ENCODE data around the gene HDAC4. TPM values are rescaled to one million over a fixed set of nuclear protein-coding genes. Genes with fewer than 3 reads are reported as not detected.

Gene HDAC4
- total RNA-seq, 1 experiment from 2014 or later, result 32.0 TPM

DNA sequence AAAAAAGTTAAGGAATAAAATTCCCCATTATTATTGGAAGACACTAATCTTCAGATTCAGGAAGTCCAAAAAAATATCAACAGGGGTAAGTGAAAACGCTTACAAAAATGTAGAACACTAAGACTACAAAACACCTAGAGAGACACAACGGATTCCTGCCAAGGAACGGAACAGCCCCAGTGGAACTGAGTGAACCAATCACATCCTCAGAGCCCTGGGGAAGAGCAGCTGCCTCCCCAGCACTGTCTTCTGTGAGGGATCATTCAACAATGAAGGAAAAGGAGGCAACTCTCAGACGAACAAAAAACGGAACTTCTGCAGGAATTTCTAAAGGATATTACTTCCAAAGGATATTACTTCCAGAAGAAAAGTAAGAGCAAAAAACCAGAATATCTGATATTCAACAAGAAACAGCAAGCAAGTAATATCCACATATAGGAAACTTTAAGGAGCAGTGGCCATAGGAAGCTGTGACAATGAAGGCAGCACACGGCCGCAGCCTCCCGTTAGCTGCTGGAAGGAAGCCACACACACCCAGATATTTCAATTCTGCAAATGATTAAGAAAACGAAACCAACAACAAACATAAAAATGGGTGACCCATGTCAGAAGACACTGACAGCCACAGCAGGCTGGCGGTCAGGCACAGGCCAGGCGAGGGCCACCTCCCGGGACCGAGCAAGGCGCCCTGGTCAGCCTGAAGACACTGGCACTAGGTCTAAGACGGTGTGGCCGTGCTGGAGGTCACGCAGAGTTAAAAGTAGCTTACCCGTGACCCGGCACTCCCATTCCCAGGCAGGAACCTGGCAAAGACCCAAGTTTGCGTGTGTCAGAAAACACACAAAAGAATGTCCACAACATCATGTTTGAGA, 81.8 kb downstream of the HDAC4 start:
- no peak overlapping the region for H4K91ac ChIP-seq (ENCODE audit: insufficient read length, low read depth, low read length)
- H2BK20ac ChIP-seq (ENCODE audit: low read depth, low read length, poor library complexity, severe bottlenecking), result no peak overlapping the region
- no peak overlapping the region for H2BK120ac ChIP-seq (ENCODE audit: low read depth, low read length, poor library complexity, severe bottlenecking)
- H3K4me2 ChIP-seq (ENCODE audit: insufficient read depth, insufficient read length, low read length), result no peak overlapping the region
- no peak for TF ChIP-seq CTCF (conservative IDR thresholded peaks at IDR 0.05)
- H3K79me2 ChIP-seq (ENCODE audit: insufficient read depth, low read length), result peaks cover 6% of the 10 kb centered on the region; the same call in 1 of the 2 replicates
- no peaks in the 10 kb centered on the region for H3K27me3 ChIP-seq (ENCODE audit: insufficient read depth, low read length)
- no peak overlapping the region for H2BK12ac ChIP-seq (ENCODE audit: insufficient read length, low read depth, low read length)
- no peak overlapping the region for H3K18ac ChIP-seq (ENCODE audit: insufficient read length, low read depth, low read length)
- H3T11ph ChIP-seq (ENCODE audit: low read length), result no peak overlapping the region
- H3K9me3 ChIP-seq (ENCODE audit: control insufficient read depth, low read depth, low read length), result no peaks in the 10 kb centered on the region
- no peak overlapping the region for H3K56ac ChIP-seq (ENCODE audit: insufficient read length, low read depth, low read length)
- peaks cover 3% of the 10 kb centered on the region for H3K79me1 ChIP-seq (ENCODE audit: insufficient read depth, low read depth, low read length, poor library complexity, severe bottlenecking)
- no peaks in the 10 kb centered on the region for H3K27me3 Mint-ChIP-seq (ENCODE audit: low read depth)
- H3K23me2 ChIP-seq (ENCODE audit: insufficient read length, low read depth, low read length, poor library complexity, severe bottlenecking), result no peaks in the 10 kb centered on the region
- H3K23ac ChIP-seq (ENCODE audit: insufficient read length, low read depth, low read length), result no peak overlapping the region
- no peaks in the 10 kb centered on the region for H4K20me1 ChIP-seq (ENCODE audit: control insufficient read depth, insufficient read depth, insufficient read length)
- peaks cover 23 to 31% of the 10 kb centered on the region in 2 experiments for H3K4me1 Mint-ChIP-seq
- H3K9ac ChIP-seq (ENCODE audit: extremely low read depth, insufficient read length, low read length), result no peak overlapping the region
- WGBS (ENCODE audit: extremely low coverage, insufficient read length, low lambda C conversion rate), result no CpG with 5 or more reads among the region's 20 CpGs
- H3K36me3 Mint-ChIP-seq (ENCODE audit: insufficient read depth in 1 of 3, low read depth in 3 of 3), result peaks cover 26 to 39% (median 35%) of the 10 kb centered on the region in 3 experiments
- peak overlapping the region; percentile 63 to 92 (median 75); a peak in 3 of 7 replicates for H3K27ac Mint-ChIP-seq
- H2AFZ ChIP-seq (ENCODE audit: low read length), result no peak overlapping the region
- H3K4ac ChIP-seq (ENCODE audit: low read depth, low read length), result no peak overlapping the region
- H4K8ac ChIP-seq (replicated peaks; ENCODE audit: insufficient read length, low read depth, low read length), result no peak overlapping the region
- DNase-seq, result peak; percentile 23
- H2BK5ac ChIP-seq (ENCODE audit: insufficient read length, low read length), result no peak overlapping the region
- H4K5ac ChIP-seq (ENCODE audit: insufficient read length, low read depth, low read length), result no peak overlapping the region
- no peak overlapping the region for H2AK5ac ChIP-seq (ENCODE audit: insufficient read length, low read length)
- H3K9me3 Mint-ChIP-seq, result peaks cover 22 to 23% of the 10 kb centered on the region in 2 experiments
- no peak overlapping the region for H3K27ac ChIP-seq (ENCODE audit: insufficient read length, low read depth, low read length)
- no peak overlapping the region for H2BK15ac ChIP-seq (ENCODE audit: low read depth, low read length)
- no peak overlapping the region for H3K4me3 Mint-ChIP-seq
- H3K4me1 ChIP-seq (ENCODE audit: insufficient read depth, low read length), result no peaks in the 10 kb centered on the region
- H3K14ac ChIP-seq (ENCODE audit: insufficient read depth, low read length), result no peak overlapping the region
